Gastrocnemius medialis (tissue), 4 donors: Measurements from ENCODE around the gene PTGIS. TPM values are rescaled to one million over a fixed set of nuclear protein-coding genes. Genes with fewer than 3 reads are reported as not detected.

Experiments used
- ATAC-seq, 2 donors: fragments of 150-250 bp; one replicate each; pipeline ENCODE4 v1.9.1; 2016
- DNase-seq, 2 donors: peaks; one replicate each; pipeline ENCODE4 v3.0.0-alpha.2; 2019
- H3K27ac ChIP-seq, 4 donors: fragments of 200-600 bp; sonication (generic); 1 replicate in 1 of 4; 2 replicates in 3 of 4; pipeline ENCODE4 v1.5.1; 2016 to 2018; ENCODE audit warnings: mild to moderate bottlenecking in 2 of 4, moderate library complexity in 1 of 4
- H3K27me3 ChIP-seq, 3 donors: fragments of 200-600 bp; sonication (generic) in 2 of 3; 1 replicate in 1 of 3; 2 replicates in 2 of 3; pipeline versions ENCODE4 v1.5.1 to v1.6.0; 2016 to 2019; ENCODE audit warnings: mild to moderate bottlenecking in 1 of 3, moderate library complexity in 1 of 3
- H3K36me3 ChIP-seq, 2 donors: fragments of 200-600 bp; sonication (generic) in 1 of 2; one replicate each; pipeline ENCODE4 v1.5.1; 2017 to 2018
- H3K4me1 ChIP-seq, 2 donors: fragments of 200-600 bp; sonication (generic) in 1 of 2; one replicate each; pipeline ENCODE4 v1.5.1; 2016 to 2017; ENCODE audit warnings: mild to moderate bottlenecking in 2 of 2
- H3K4me3 ChIP-seq, 4 donors: fragments of 200-600 bp; sonication (generic) in 3 of 4; 1 replicate in 1 of 4; 2 replicates in 3 of 4; pipeline ENCODE4 v1.5.1; 2016 to 2019; ENCODE audit warnings: mild to moderate bottlenecking in 2 of 4
- H3K9me3 ChIP-seq, 3 donors: fragments of 200-600 bp; sonication (generic) in 2 of 3; 1 replicate in 1 of 3; 2 replicates in 2 of 3; pipeline ENCODE4 v1.5.1; 2016 to 2019
- POLR2A ChIP-seq, 2 donors: fragments of 450-650 bp; IDR thresholded peaks; one replicate each; pipeline ENCODE4 v1.6.1; 2017; ENCODE audit warnings: antibody characterized with exemption in 2 of 2, mild to moderate bottlenecking in 2 of 2, moderate library complexity in 2 of 2
- in situ Hi-C, 4 donors: fragments of 200-750 bp; cut with MboI; loops; one replicate each; pipeline versions ENCODE4 v1.15.0 to v1.8.0; 2017; ENCODE audit warnings: low sequenced_read_pairs in 4 of 4
- intact Hi-C: fragments of 100-400 bp; cut with DNase I; formaldehyde crosslinking; loops from one replicate; pipeline ENCODE4 v1.15.1; 2023; ENCODE audit warnings: low total_unique reads
- total RNA-seq, 4 donors: library from RNA; depleted of rRNA; stranded (reverse); fragments of >200 nt; gene quantifications; one replicate each; pipeline versions ENCODE4 v1.1.0 to v1.2.3, GENCODE V29; 2016
- TF ChIP-seq, protein P1 (sequence below), 5 experiments: fragments of 450-650 bp in 3 of 5; fragments of 200-600 bp in 2 of 5; sonication (generic) in 2 of 5; IDR thresholded peaks in 4 of 5; conservative IDR thresholded peaks in 1 of 5; 1 replicate in 4 of 5; 2 replicates in 1 of 5; pipeline ENCODE4 v1.5.1; 2016 to 2019; ENCODE audit warnings: antibody characterized with exemption in 5 of 5, mild to moderate bottlenecking in 3 of 5, moderate library complexity in 3 of 5

Gene PTGIS
- total RNA-seq, 4 donors from 2014 or later, result 4.5 to 13.1 (median 9.5) TPM

DNA sequence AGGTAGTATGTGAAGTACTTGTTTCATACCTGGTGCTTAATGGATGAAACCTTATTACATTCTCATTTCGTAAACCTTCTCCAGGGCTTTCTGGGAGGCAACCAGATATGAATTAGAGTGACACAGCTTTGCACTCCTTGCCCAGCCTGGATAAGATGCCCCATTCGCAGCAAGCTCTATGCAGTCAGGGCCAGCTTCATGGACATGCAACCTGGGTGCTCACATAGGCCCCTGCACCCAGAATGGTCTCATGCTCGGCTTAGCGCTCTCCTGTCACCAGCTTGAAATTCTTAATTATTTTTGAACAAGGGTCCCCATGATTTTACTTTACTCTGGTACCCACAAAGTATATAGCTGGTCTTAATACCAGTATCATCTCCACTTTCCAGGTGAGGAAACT lies 11.3 kb upstream of the PTGIS start:
- in situ Hi-C loops (no loop called here), intact Hi-C loops (no loop called here)
- Histone ChIP-seq H3K9me3 (no peaks in the 10 kb centered on the region), H3K27me3 (no peaks in the 10 kb centered on the region), H3K4me1 (peaks cover 0 to 5% of the 10 kb centered on the region in 2 donors), H3K4me3 (no peak overlapping the region), H3K36me3 (no peaks in the 10 kb centered on the region), H3K27ac (no peak overlapping the region)
- TF ChIP-seq, protein P1, sequence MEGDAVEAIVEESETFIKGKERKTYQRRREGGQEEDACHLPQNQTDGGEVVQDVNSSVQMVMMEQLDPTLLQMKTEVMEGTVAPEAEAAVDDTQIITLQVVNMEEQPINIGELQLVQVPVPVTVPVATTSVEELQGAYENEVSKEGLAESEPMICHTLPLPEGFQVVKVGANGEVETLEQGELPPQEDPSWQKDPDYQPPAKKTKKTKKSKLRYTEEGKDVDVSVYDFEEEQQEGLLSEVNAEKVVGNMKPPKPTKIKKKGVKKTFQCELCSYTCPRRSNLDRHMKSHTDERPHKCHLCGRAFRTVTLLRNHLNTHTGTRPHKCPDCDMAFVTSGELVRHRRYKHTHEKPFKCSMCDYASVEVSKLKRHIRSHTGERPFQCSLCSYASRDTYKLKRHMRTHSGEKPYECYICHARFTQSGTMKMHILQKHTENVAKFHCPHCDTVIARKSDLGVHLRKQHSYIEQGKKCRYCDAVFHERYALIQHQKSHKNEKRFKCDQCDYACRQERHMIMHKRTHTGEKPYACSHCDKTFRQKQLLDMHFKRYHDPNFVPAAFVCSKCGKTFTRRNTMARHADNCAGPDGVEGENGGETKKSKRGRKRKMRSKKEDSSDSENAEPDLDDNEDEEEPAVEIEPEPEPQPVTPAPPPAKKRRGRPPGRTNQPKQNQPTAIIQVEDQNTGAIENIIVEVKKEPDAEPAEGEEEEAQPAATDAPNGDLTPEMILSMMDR (IDR thresholded peaks at IDR 0.05 in 4 of 5, conservative IDR thresholded peaks at IDR 0.05 in 1 of 5), result no peak
- TF ChIP-seq POLR2A (IDR thresholded peaks at IDR 0.05), result no peak
- no peak for DNase-seq
- ATAC-seq, result no peak

DNA sequence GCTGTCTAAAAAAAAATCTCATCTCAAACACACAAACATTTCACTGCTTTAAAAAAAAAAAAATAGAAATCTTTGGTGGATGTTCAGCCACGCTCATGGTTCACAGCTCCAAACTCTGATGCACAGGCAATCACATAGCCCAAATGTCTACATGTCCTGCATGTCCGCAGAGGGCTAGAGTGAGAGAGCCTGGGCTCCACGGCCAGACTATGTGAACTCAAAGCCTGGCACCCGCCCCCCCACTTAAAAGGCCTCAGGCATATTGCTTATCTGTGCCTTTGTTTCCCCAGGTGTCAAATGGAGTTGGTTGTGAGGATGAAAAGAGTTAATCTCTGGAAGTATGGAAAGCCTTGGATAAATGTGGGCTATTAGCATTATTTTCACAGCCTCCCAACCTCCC lies 10.5 kb upstream of the PTGIS start:
- H3K27me3 ChIP-seq, result no peaks in the 10 kb centered on the region
- intact Hi-C loops, result no loop called here
- ATAC-seq, result no peak
- in situ Hi-C loops, result no loop called here
- no peak for DNase-seq
- peaks cover 0 to 5% of the 10 kb centered on the region in 2 donors for H3K4me1 ChIP-seq
- no peaks in the 10 kb centered on the region for H3K36me3 ChIP-seq
- no peak overlapping the region for H3K27ac ChIP-seq
- H3K9me3 ChIP-seq, result no peaks in the 10 kb centered on the region
- H3K4me3 ChIP-seq, result no peak overlapping the region
- TF ChIP-seq, protein P1 (IDR thresholded peaks at IDR 0.05 in 4 of 5, conservative IDR thresholded peaks at IDR 0.05 in 1 of 5), result no peak
- TF ChIP-seq POLR2A (IDR thresholded peaks at IDR 0.05), result no peak

DNA sequence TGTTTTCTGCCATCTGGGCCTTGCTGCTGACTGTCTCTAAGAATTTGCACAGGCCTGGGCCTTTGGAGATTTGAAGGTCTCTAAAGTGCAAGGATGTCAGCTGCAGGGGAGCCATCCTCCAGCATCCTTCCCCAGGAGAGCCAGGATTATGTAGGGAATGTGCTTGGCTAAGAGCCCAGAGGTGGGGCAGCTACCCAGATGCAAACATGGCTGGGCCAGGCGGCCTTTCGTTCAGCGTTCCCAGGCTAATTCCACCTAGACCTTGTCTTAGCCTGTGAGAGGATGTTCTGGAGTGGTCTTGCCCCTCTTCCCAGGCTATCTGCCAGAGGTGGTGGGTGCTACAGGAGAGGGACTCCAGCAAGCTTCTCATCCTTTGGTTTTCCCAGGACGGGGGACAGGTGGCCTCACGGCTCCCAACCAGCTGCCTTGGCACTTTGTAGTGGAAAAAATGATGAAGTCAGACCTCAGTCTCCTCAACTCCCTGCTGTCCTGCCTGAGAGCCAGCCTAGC lies 7.7 kb upstream of the PTGIS start:
- Histone ChIP-seq H3K36me3 (no peaks in the 10 kb centered on the region), H3K27me3 (peaks cover 0 to 2% (median 0%) of the 10 kb centered on the region in 3 donors), H3K4me1 (peaks cover 0 to 5% of the 10 kb centered on the region in 2 donors), H3K4me3 (no peak overlapping the region), H3K9me3 (no peaks in the 10 kb centered on the region), H3K27ac (peak overlapping the region in 2 of 4 donors; percentile 31 to 56)
- TF ChIP-seq, protein P1 (IDR thresholded peaks at IDR 0.05 in 4 of 5, conservative IDR thresholded peaks at IDR 0.05 in 1 of 5), result no peak
- TF ChIP-seq POLR2A (IDR thresholded peaks at IDR 0.05), result no peak
- peak; percentile 53 to 68 for ATAC-seq
- DNase-seq, result peak in 1 of 2 donors; percentile 50
- intact Hi-C loops (no loop called here), in situ Hi-C loops (no loop called here)

DNA sequence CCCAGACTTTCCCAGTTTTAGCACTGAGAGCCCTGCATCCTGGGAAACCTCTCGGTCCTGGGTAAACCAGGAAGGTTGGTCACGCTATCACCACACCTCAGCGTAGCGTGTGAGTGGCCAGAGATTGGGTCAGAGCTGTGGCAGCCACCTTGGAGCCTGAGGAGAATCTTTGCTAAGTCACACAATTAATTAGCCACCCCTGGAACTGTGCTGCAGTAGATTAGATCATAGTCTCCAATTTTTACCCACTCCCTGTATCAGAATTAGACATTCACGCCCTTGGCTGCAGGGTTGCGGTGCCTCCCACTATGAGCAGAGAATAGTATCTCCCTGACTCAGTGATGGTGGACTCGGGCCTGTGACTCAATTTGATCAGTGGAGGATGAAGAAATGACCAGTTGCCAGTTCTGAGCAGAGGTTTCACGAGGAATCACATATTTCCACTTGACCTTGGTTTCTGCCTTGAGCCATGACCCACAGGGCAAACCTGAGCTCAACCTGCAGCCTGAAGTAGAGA lies 6.0 kb upstream of the PTGIS start:
- in situ Hi-C loops, result no loop called here
- no peak for ATAC-seq
- TF ChIP-seq POLR2A (IDR thresholded peaks at IDR 0.05), result no peak
- TF ChIP-seq, protein P1 (IDR thresholded peaks at IDR 0.05 in 4 of 5, conservative IDR thresholded peaks at IDR 0.05 in 1 of 5), result no peak
- Histone ChIP-seq H3K27me3 (peaks cover 0 to 13% (median 11%) of the 10 kb centered on the region in 3 donors), H3K27ac (no peak overlapping the region), H3K9me3 (no peaks in the 10 kb centered on the region), H3K4me3 (no peak overlapping the region), H3K36me3 (no peaks in the 10 kb centered on the region), H3K4me1 (peaks cover 0 to 5% of the 10 kb centered on the region in 2 donors)
- no peak for DNase-seq
- intact Hi-C loops, result no loop called here

DNA sequence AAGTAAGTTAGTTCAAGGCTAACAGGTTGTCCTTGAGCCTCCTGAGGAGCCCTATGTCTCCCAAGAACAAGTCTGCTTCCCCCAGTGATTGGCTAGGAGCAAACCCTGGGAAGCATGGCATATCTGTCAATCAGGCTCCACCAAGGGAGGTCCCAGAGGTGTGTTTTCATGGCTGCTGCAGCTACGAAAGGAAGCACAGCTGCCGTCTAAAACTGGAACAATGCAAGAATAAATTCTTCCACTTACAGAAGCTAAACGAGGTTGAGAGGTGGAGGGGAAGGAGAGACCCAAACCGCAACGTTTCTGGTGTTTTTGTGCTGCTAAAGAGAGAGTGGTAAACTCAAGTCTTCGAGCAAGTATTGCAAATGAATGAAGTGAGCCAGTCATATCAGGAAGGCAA lies 4.9 kb upstream of the PTGIS start:
- in situ Hi-C loops (no loop called here), intact Hi-C loops (no loop called here)
- peaks cover 0 to 5% of the 10 kb centered on the region in 2 donors for H3K4me1 ChIP-seq
- TF ChIP-seq, protein P1 (IDR thresholded peaks at IDR 0.05 in 4 of 5, conservative IDR thresholded peaks at IDR 0.05 in 1 of 5), result no peak
- no peak for TF ChIP-seq POLR2A (IDR thresholded peaks at IDR 0.05)
- ATAC-seq (no peak), DNase-seq (no peak)
- H3K4me3 ChIP-seq, result no peak overlapping the region
- no peaks in the 10 kb centered on the region for H3K36me3 ChIP-seq
- peaks cover 2 to 21% (median 19%) of the 10 kb centered on the region in 3 donors for H3K27me3 ChIP-seq
- no peak overlapping the region for H3K27ac ChIP-seq
- no peaks in the 10 kb centered on the region for H3K9me3 ChIP-seq
